Prostate gland (tissue), 2 donors: Measurements from ENCODE around the gene CLRN1. TPM values are rescaled to one million over a fixed set of nuclear protein-coding genes. Genes with fewer than 3 reads are reported as not detected.

Experiments used
- DNase-seq: peaks from one replicate; pipeline ENCODE4 v3.0.0-alpha.2; 2019; ENCODE audit warnings: low spot score
- H3K27ac ChIP-seq, 2 donors: fragments of 200-600 bp; sonication (generic); 2 replicates each; pipeline ENCODE4 v1.5.1; 2017 to 2019
- H3K27me3 ChIP-seq: fragments of 200-600 bp; sonication (generic); replicated peaks from 2 replicates; pipeline ENCODE4 v1.5.1; 2019; ENCODE audit not compliant: insufficient read depth
- H3K36me3 ChIP-seq, 2 donors: fragments of 200-600 bp; sonication (generic); 1 replicate in 1 of 2; 2 replicates in 1 of 2; pipeline versions ENCODE4 v1.5.1 to v1.8.1; 2017 to 2019
- H3K4me1 ChIP-seq: fragments of 200-600 bp; sonication (generic); replicated peaks from 2 replicates; pipeline ENCODE4 v1.5.1; 2019
- H3K4me3 ChIP-seq, 2 donors: fragments of 200-600 bp; sonication (generic); 2 replicates each; pipeline ENCODE4 v1.5.1; 2017 to 2019
- H3K9me3 ChIP-seq: fragments of 200-600 bp; sonication (generic); 2 replicates; pipeline ENCODE4 v1.5.1; 2017
- POLR2A ChIP-seq: fragments of 450-650 bp; IDR thresholded peaks from one replicate; pipeline ENCODE4 v1.6.1; 2016; ENCODE audit warnings: antibody characterized with exemption, mild to moderate bottlenecking
- POLR2AphosphoS5 ChIP-seq: sonication (generic); formaldehyde crosslinking; IDR thresholded peaks from one replicate; pipeline ENCODE4 v1.6.1; 2017; ENCODE audit warnings: antibody characterized with exemption
- WGBS: methylation state at CpG from one replicate; pipeline ENCODE4 v1.1.5; 2018; 5-methylcytosine and 5-hydroxymethylcytosine counted together
- intact Hi-C: fragments of 100-400 bp; cut with DNase I; formaldehyde crosslinking; loops from one replicate; pipeline ENCODE4 v1.14.2; 2022
- total RNA-seq, 2 donors: library from RNA; depleted of rRNA; stranded (reverse); fragments of >200 nt; gene quantifications; one replicate each; pipeline ENCODE4 v1.1.0, GENCODE V29; 2016
- TF ChIP-seq, protein P1 (sequence below), 4 experiments: fragments of 200-600 bp in 2 of 4; fragments of 450-650 bp in 2 of 4; sonication (generic) in 2 of 4; IDR thresholded peaks; 1 replicate in 3 of 4; 2 replicates in 1 of 4; pipeline ENCODE4 v1.5.1; 2016 to 2019; ENCODE audit warnings: antibody characterized with exemption in 4 of 4, mild to moderate bottlenecking in 2 of 4, moderate library complexity in 2 of 4

Gene CLRN1
- total RNA-seq, 2 donors from 2014 or later = 0.23 TPM; not detected in 1

- no peaks in the 10 kb centered on the region for H3K27me3 ChIP-seq
- DNase-seq = no peak
- H3K27ac ChIP-seq = no peak overlapping the region
- H3K4me3 ChIP-seq = no peak overlapping the region
- intact Hi-C loops = no loop called here
- TF ChIP-seq, protein P1, sequence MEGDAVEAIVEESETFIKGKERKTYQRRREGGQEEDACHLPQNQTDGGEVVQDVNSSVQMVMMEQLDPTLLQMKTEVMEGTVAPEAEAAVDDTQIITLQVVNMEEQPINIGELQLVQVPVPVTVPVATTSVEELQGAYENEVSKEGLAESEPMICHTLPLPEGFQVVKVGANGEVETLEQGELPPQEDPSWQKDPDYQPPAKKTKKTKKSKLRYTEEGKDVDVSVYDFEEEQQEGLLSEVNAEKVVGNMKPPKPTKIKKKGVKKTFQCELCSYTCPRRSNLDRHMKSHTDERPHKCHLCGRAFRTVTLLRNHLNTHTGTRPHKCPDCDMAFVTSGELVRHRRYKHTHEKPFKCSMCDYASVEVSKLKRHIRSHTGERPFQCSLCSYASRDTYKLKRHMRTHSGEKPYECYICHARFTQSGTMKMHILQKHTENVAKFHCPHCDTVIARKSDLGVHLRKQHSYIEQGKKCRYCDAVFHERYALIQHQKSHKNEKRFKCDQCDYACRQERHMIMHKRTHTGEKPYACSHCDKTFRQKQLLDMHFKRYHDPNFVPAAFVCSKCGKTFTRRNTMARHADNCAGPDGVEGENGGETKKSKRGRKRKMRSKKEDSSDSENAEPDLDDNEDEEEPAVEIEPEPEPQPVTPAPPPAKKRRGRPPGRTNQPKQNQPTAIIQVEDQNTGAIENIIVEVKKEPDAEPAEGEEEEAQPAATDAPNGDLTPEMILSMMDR (IDR thresholded peaks at IDR 0.05) = no peak
- no peak for TF ChIP-seq POLR2A
- TF ChIP-seq POLR2AphosphoS5 = no peak
- no peaks in the 10 kb centered on the region for H3K4me1 ChIP-seq
- no peaks in the 10 kb centered on the region for H3K36me3 ChIP-seq
- 89% methylated on average over 4 of the region's 4 CpGs for WGBS
- no peaks in the 10 kb centered on the region for H3K9me3 ChIP-seq
Observed at GRCh38 chr3:150978566-150979148, 6.1 kb upstream of the CLRN1 start.

DNA sequence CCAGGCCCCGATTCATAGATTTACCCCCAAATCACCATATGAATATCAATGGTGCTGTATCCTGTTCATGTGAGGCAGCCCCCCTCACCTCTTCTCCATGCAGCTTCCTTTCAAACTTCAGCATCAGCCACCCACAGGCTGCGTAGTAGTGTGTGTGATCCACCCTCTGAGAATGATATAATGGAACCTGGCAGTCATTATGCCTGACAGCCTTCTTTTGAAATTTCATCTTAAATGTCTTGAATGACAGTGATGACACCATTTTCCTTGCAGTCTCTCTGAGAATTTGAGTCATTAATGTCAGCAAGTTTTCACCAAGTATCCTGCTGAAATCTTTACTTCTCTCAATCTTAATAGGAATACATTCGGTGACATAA, 3.5 kb upstream of the CLRN1 start:
- Histone ChIP-seq H3K4me1 (no peaks in the 10 kb centered on the region), H3K9me3 (no peaks in the 10 kb centered on the region), H3K27ac (no peak overlapping the region), H3K27me3 (no peaks in the 10 kb centered on the region), H3K36me3 (no peaks in the 10 kb centered on the region), H3K4me3 (no peak overlapping the region)
- no peak for DNase-seq
- 77% methylated on average over 3 of the region's 3 CpGs for WGBS
- intact Hi-C loops = no loop called here
- TF ChIP-seq POLR2A = no peak

DNA sequence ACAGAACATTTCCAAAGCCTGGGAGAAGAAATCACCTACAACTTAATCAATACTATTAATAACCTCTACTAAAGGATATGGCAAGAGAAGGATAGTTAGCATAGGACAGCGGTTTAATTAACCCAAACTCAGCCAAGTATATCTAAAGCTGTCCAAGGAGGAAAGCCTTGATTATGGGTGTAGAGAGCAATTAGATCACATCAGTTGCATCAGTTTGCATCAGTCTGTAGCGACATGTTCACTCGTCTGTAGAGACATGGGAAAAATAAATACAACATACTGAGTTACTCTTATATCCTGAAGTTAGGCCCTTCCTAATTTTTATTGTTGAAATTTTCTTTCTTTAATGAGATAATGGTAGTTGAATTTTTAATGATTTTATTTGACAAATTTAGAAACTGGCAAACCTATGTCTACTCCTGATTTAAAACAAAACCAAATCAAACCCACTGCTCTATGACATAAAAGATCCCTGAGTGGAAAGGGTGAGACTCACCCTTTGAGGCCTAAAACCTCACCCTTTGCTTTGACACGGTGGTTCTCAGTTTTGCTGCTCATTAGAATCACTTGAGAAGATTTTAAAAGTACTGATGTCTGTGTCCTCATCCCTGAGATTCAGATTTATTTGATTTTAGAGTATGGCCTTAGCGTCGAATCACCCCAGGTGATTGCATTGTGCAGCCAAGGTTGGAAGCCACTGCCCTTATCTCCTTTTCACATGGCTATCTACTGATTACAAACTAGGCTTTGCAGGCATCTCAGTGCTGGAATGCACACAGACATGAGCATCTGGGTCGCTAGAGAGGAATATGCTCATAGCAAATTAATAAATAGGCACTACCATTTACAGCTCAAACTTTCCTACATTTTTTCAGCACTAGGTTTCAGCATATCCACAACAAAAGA, 2.8 kb upstream of the CLRN1 start:
- no peak for DNase-seq
- H3K4me3 ChIP-seq = no peak overlapping the region
- no peaks in the 10 kb centered on the region for H3K27me3 ChIP-seq
- H3K4me1 ChIP-seq = no peaks in the 10 kb centered on the region
- intact Hi-C loops = no loop called here
- no peak overlapping the region for H3K27ac ChIP-seq
- TF ChIP-seq POLR2AphosphoS5 (no peak), POLR2A (no peak)
- TF ChIP-seq, protein P1 (IDR thresholded peaks at IDR 0.05) = no peak
- H3K9me3 ChIP-seq = no peaks in the 10 kb centered on the region
- 78% methylated on average over 7 of the region's 7 CpGs for WGBS
- H3K36me3 ChIP-seq = no peaks in the 10 kb centered on the region

GRCh38 chr3:150970665-150971324, 1.7 kb downstream of the CLRN1 start:
- no peak for TF ChIP-seq POLR2AphosphoS5
- TF ChIP-seq, protein P1 (IDR thresholded peaks at IDR 0.05) = no peak
- Histone ChIP-seq H3K27me3 (no peaks in the 10 kb centered on the region), H3K9me3 (no peaks in the 10 kb centered on the region), H3K4me1 (no peaks in the 10 kb centered on the region), H3K36me3 (no peaks in the 10 kb centered on the region), H3K27ac (no peak overlapping the region), H3K4me3 (no peak overlapping the region)
- intact Hi-C loops = no loop called here
- DNase-seq = no peak
- 72% methylated on average over 6 of the region's 6 CpGs for WGBS

- Histone ChIP-seq H3K36me3 (no peaks in the 10 kb centered on the region), H3K9me3 (no peaks in the 10 kb centered on the region), H3K4me3 (no peak overlapping the region), H3K27ac (no peak overlapping the region), H3K4me1 (no peaks in the 10 kb centered on the region), H3K27me3 (no peaks in the 10 kb centered on the region)
- WGBS = 81% methylated on average over 4 of the region's 4 CpGs
- no peak for DNase-seq
- no peak for TF ChIP-seq POLR2A
- TF ChIP-seq, protein P1 (IDR thresholded peaks at IDR 0.05) = no peak
- no peak for TF ChIP-seq POLR2AphosphoS5
- intact Hi-C loops = no loop called here
Observed at GRCh38 chr3:150968341-150969035, 4.0 kb downstream of the CLRN1 start.
